Measurements from ENCODE around the gene AHCY. TPM values are rescaled to one million over a fixed set of nuclear protein-coding genes. Genes with fewer than 3 reads are reported as not detected.

The AHCY gene
- total and polyA plus RNA-seq, 2 of the 4 experiments (the other 2 are of a cell fraction): 138 to 210 TPM

DNA sequence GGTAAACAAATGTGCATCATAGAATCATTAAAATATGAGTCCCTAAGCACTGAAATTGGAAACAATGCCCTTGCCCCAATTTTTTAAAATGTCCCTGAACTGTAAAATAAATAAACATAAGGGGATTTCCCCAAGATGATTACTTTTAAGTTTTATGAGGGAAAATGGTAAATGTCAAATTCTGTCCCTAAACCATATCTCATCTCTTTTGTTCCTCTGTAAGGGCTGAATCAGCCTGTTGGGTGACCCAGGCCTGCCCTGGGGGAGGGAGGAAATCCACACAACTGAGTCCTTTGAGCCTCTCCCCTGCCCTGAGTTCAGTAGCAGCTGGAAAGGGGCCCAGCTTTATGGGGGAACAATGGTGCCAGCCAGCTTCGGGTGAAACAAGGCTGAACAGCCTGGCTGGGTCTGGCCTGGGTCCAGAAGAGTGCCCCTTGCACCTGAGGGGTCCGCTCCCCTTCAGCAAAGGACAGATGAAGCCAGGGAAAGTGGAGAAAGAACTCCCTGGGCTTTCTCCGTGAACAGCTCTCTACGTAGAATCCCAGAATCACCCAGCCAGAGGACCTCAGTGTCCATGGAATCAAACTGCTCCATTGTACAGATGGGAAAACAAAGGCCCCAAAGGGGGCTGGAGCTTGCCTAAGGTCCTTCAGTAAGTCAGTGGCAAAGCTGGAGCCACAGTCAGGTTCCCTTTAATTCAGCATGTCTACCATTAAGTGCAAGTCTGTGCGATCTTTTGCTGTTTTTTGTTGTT is 31.7 kb upstream of the AHCY start (continued):
- no peak for TF ChIP-seq RAD21 (IDR thresholded peaks at IDR 0.05; ENCODE audit: low read length)

DNA sequence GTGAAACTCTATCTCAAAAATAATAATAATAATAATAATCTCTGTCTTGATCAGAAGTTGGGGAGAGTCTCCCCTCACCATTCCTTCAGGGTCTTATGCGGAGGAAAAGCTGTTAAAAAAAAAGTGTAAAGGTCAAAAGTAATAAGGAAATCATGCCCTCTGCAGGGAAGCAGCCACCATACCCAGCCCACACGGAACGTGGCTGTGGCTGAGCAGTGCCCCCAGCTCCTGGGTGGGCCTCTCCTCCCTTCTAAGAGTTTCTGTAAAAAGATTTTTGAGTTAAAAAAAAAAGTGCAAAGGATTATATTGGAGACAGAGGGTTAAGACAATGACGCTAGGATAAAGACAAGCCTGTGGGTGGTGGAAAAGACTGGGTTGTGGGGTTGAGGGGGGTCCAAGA is 30.6 kb upstream of the AHCY start:
- no peak overlapping the region for H4K8ac ChIP-seq (ENCODE audit: low read depth in 2 of 2, low read length in 2 of 2)
- H3K4me2 ChIP-seq (ENCODE audit: low read depth, low read length): no peak overlapping the region
- H2AFZ ChIP-seq (replicated peaks; ENCODE audit: low read length, poor library complexity): no peak overlapping the region
- TF ChIP-seq, protein P1, sequence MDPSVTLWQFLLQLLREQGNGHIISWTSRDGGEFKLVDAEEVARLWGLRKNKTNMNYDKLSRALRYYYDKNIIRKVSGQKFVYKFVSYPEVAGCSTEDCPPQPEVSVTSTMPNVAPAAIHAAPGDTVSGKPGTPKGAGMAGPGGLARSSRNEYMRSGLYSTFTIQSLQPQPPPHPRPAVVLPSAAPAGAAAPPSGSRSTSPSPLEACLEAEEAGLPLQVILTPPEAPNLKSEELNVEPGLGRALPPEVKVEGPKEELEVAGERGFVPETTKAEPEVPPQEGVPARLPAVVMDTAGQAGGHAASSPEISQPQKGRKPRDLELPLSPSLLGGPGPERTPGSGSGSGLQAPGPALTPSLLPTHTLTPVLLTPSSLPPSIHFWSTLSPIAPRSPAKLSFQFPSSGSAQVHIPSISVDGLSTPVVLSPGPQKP (IDR thresholded peaks at IDR 0.05; ENCODE audit: borderline replicate concordance, low read depth, low read length): no peak
- TF ChIP-seq POLR2A (IDR thresholded peaks at IDR 0.05; ENCODE audit: low read depth, low read length) (no peak), MXI1 (IDR thresholded peaks at IDR 0.05; ENCODE audit: borderline replicate concordance, low read depth, low read length) (no peak), RFX5 (IDR thresholded peaks at IDR 0.05; ENCODE audit: low read depth, low read length) (no peak), MAZ (IDR thresholded peaks at IDR 0.05; ENCODE audit: borderline replicate concordance, low read depth, low read length) (no peak), MAFK (IDR thresholded peaks at IDR 0.05; ENCODE audit: low read depth, low read length) (no peak), CEBPB (IDR thresholded peaks at IDR 0.05; ENCODE audit: low read depth, low read length) (no peak), SMC3 (IDR thresholded peaks at IDR 0.05; ENCODE audit: low read depth, low read length) (no peak)
- TF ChIP-seq, protein P2, sequence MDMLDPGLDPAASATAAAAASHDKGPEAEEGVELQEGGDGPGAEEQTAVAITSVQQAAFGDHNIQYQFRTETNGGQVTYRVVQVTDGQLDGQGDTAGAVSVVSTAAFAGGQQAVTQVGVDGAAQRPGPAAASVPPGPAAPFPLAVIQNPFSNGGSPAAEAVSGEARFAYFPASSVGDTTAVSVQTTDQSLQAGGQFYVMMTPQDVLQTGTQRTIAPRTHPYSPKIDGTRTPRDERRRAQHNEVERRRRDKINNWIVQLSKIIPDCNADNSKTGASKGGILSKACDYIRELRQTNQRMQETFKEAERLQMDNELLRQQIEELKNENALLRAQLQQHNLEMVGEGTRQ (IDR thresholded peaks at IDR 0.05; ENCODE audit: low read depth, low read length): no peak
- H3K9ac ChIP-seq (ENCODE audit: low read depth, low read length): no peak overlapping the region
- no peak overlapping the region for H3K14ac ChIP-seq (replicated peaks; ENCODE audit: low read depth, low read length)
- no peaks in the 10 kb centered on the region for H3K36me3 ChIP-seq (ENCODE audit: control insufficient read depth, insufficient read depth, low read length)
- ATAC-seq (ENCODE audit: low read depth) (no peak), DNase-seq (no peak)
- H2AK9ac ChIP-seq (replicated peaks; ENCODE audit: low read depth, low read length, poor library complexity): no peak overlapping the region
- H3K4me3 ChIP-seq (ENCODE audit: insufficient read depth, low read depth, low read length): no peak overlapping the region
- H2AK5ac ChIP-seq (ENCODE audit: low read depth, low read length): no peak overlapping the region
- H3K79me1 ChIP-seq (ENCODE audit: low read depth in 1 of 2, low read length in 2 of 2): no peaks in the 10 kb centered on the region
- H3K4me1 ChIP-seq (ENCODE audit: control insufficient read depth, insufficient read depth, low read length): peaks cover 6% of the 10 kb centered on the region
- no peaks in the 10 kb centered on the region; the same call in 1 of the 2 replicates for H4K20me1 ChIP-seq (ENCODE audit: insufficient read depth, low read length)
- no peak overlapping the region for H2BK20ac ChIP-seq (ENCODE audit: low read depth, low read length)
- H2BK5ac ChIP-seq (ENCODE audit: low read depth, low read length, poor library complexity, severe bottlenecking): no peak overlapping the region
- no peak overlapping the region for H2BK15ac ChIP-seq (ENCODE audit: low read depth, low read length)
- no peak overlapping the region for H3K18ac ChIP-seq (ENCODE audit: low read depth, low read length)
- peaks cover 4% of the 10 kb centered on the region for H3K9me1 ChIP-seq (ENCODE audit: insufficient read depth, low read length)
- POLR2A ChIA-PET (ENCODE audit: unreplicated experiment): no interaction called here
- WGBS, 2 experiments (ENCODE audit: extremely low coverage in 2 of 2, insufficient read length in 1 of 2): no CpG with 5 or more reads among the region's 4 CpGs
- dilution Hi-C loops (cut with HindIII; ENCODE audit: low sequenced_read_pairs, unreplicated experiment) (no loop called here), in situ Hi-C loops (cut with MboI; ENCODE audit: low sequenced_read_pairs) (no loop called here), intact Hi-C loops (cut with micrococcal nuclease) (no loop called here)
- CTCF ChIA-PET: no interaction called here
- no peak overlapping the region for H3K56ac ChIP-seq (ENCODE audit: extremely low read depth, insufficient read depth, low read length)
- no peak overlapping the region for H3K23ac ChIP-seq (ENCODE audit: low read depth, low read length)
- no peak overlapping the region for H3K4ac ChIP-seq (ENCODE audit: low read depth, low read length)
- no peaks in the 10 kb centered on the region for H3K27me3 ChIP-seq (ENCODE audit: control insufficient read depth, insufficient read depth, low read length)
- no peak overlapping the region for H4K5ac ChIP-seq (ENCODE audit: low read depth, low read length)
- H4K91ac ChIP-seq (ENCODE audit: insufficient read depth, low read depth, low read length): no peak overlapping the region
- BruUV-seq (replicated peaks): no TSS peak
- H3K27ac ChIP-seq (ENCODE audit: insufficient read depth, low read length): no peak overlapping the region
- H3K9me3 ChIP-seq (ENCODE audit: control insufficient read depth, insufficient read depth, low read length): no peaks in the 10 kb centered on the region
- no peak overlapping the region for H2BK120ac ChIP-seq (ENCODE audit: low read depth, low read length)

Measured in IMR-90 (cell line).